ENCODE measurements around the gene VEZT.

The VEZT gene

DNA sequence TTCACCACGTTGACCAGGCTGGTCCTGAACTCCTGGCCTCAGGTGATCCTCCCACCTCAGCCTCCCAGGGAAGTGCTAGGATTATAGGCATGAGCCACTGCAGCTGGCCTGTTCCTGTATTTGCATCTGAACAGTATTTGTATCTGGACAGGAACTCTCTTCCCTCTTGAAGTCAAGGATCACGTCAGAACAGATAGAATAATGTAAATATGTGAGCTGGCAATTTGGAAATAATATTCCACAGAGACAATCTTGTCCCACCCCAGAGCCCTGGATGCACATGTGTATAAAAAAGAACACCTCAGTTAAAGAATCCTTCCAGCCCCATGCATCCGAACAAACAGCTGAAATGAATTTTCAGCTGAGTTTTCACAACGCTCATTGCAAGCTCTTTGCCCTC is 118.3 kb downstream of the VEZT start:
- H3K27ac Mint-ChIP-seq = peak overlapping the region; percentile 83 to 92 (median 91)
- peaks cover 36% of the 10 kb centered on the region for H3K4me1 Mint-ChIP-seq
- peak overlapping the region; percentile 8 to 55 (median 45) for H3K4me3 Mint-ChIP-seq
- H3K36me3 Mint-ChIP-seq (ENCODE audit: low read depth) = no peaks in the 10 kb centered on the region
- H3K9me3 Mint-ChIP-seq = no peaks in the 10 kb centered on the region
- no peaks in the 10 kb centered on the region for H3K27me3 Mint-ChIP-seq (ENCODE audit: low read depth)
- TF ChIP-seq, protein P1, sequence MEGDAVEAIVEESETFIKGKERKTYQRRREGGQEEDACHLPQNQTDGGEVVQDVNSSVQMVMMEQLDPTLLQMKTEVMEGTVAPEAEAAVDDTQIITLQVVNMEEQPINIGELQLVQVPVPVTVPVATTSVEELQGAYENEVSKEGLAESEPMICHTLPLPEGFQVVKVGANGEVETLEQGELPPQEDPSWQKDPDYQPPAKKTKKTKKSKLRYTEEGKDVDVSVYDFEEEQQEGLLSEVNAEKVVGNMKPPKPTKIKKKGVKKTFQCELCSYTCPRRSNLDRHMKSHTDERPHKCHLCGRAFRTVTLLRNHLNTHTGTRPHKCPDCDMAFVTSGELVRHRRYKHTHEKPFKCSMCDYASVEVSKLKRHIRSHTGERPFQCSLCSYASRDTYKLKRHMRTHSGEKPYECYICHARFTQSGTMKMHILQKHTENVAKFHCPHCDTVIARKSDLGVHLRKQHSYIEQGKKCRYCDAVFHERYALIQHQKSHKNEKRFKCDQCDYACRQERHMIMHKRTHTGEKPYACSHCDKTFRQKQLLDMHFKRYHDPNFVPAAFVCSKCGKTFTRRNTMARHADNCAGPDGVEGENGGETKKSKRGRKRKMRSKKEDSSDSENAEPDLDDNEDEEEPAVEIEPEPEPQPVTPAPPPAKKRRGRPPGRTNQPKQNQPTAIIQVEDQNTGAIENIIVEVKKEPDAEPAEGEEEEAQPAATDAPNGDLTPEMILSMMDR (IDR thresholded peaks at IDR 0.05; ENCODE audit: unreplicated experiment in 3 of 3) = no peak

DNA sequence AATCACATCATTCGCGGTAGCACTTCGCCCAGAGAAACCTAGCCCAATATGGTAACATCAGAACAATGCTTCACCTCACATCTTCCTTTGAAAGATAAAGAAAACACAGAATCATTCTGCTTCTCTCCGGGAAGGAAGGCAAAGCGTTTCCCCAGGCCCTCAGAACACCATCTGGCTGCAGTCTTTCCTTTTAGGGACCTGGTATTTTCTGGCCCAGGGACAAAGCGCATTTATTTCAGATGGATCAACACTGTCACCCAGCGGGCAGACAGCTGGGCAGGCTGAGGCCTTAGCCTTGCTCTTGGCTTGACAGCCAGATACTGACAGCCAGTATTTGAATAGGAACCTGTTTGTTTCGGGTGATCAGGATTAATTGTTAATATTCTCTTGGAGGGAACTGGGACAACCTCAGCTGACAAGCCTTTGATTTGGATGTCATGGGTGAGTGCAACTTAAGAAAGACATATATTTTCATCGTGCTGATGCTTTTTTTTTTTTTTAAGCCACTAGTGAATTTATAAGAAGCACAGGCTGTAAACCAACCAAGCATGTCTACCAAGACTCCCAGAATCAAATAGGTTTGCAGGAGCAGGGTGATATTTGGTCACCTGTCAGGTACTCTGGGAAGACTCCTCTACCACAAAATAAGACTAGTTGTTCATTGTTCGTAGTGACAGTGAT is 118.9 kb downstream of the VEZT start:
- Mint-ChIP-seq H3K36me3 (ENCODE audit: low read depth) (no peaks in the 10 kb centered on the region), H3K4me1 (peaks cover 40% of the 10 kb centered on the region), H3K27ac (peak overlapping the region; percentile 83 to 92 (median 91)), H3K9me3 (no peaks in the 10 kb centered on the region), H3K27me3 (ENCODE audit: low read depth) (no peaks in the 10 kb centered on the region), H3K4me3 (peak overlapping the region; percentile 8 to 63 (median 45))
- TF ChIP-seq, protein P1 (IDR thresholded peaks at IDR 0.05; ENCODE audit: unreplicated experiment in 3 of 3) = peak; percentile 84 to 88 (median 87)

DNA sequence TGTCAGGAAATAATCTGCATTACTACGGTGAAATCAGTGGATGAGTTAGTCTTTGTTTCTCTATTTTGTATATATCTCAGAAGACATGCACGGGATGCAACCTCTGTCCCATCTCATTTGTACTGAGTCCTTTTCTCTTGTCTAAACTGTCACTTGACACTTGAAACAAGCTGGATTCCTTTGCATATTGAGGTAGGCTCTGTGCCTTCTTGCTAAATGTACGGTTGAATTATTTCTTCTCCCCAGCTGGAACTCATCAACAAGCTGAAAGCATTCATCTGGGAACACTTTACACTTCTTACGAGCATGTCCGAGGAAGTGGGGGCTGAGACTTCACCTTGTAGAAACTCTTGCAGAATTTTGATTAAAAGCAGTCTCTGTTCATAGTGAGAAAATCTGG is 119.5 kb downstream of the VEZT start:
- Mint-ChIP-seq H3K27ac (peak overlapping the region; percentile 83 to 92 (median 91)), H3K36me3 (ENCODE audit: low read depth) (no peaks in the 10 kb centered on the region), H3K9me3 (no peaks in the 10 kb centered on the region), H3K4me3 (peak overlapping the region in 2 of 3 experiments; percentile 1 to 63), H3K4me1 (peaks cover 44% of the 10 kb centered on the region), H3K27me3 (ENCODE audit: low read depth) (no peaks in the 10 kb centered on the region)
- TF ChIP-seq, protein P1 (IDR thresholded peaks at IDR 0.05; ENCODE audit: unreplicated experiment in 3 of 3) = no peak

DNA sequence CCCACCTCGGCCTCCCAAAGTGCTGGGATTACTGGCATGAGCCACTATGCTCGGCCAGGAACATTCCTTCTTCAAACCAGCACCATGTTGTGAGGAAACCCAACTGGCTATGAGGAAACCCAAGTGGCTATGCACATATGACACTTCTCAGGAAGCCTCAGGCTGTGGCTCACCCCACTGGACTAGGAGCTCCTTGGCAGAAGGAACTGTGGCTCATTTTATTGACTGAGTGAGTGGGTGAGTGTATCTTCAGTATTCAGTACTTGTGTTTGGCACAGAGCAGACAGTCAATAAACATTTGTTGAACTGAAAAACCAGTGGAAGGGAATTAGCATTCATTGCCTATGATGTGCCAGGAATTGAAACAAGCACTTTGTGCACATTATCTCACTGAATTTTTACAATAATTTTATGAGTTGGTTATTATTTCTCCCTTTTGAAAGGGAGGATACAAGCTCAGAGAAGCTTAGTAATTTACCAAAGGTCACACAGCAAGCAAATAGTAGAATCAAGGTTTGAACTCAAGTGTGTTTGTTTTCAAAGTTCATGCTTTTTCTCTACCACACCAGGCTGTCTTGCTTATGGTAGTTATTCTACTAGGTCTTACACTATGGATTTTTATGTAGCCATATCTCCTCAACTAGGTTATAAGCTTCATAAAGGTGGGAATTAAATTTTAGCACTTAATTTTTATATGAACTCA is 121.6 kb downstream of the VEZT start:
- H3K27ac Mint-ChIP-seq = no peak overlapping the region
- TF ChIP-seq, protein P1 (IDR thresholded peaks at IDR 0.05; ENCODE audit: unreplicated experiment in 3 of 3) = no peak

DNA sequence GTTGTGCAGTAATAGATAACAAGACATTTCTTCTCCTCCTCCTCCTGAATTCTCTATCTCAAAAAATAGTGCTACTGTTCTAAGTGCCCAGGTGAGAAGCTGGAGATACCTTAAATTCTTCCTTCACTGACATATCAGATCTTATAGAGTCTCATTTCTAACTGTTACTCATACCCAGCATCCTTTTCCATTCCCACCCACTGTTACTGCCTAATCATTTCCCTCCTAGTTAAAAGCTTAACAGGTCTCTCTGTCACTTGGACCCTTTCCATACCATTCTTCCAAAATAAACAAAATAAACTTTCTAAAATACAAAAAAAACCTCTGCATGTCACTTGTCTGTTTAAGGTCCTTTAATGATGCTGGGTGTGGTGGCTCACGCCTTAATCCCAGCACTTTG is 124.4 kb downstream of the VEZT start:
- no peak overlapping the region for H3K4me3 Mint-ChIP-seq
- peaks cover 35% of the 10 kb centered on the region for H3K4me1 Mint-ChIP-seq
- no peaks in the 10 kb centered on the region for H3K9me3 Mint-ChIP-seq
- H3K27ac Mint-ChIP-seq = peak overlapping the region in 1 of 3 experiments; percentile 6
- H3K36me3 Mint-ChIP-seq (ENCODE audit: low read depth) = no peaks in the 10 kb centered on the region
- H3K27me3 Mint-ChIP-seq (ENCODE audit: low read depth) = no peaks in the 10 kb centered on the region
- TF ChIP-seq, protein P1 (IDR thresholded peaks at IDR 0.05; ENCODE audit: unreplicated experiment in 3 of 3) = no peak

More for the DNA sequence above, 121.6 kb downstream of the VEZT start:
- Mint-ChIP-seq H3K9me3 (no peaks in the 10 kb centered on the region), H3K27me3 (ENCODE audit: low read depth) (no peaks in the 10 kb centered on the region), H3K4me3 (no peak overlapping the region), H3K36me3 (ENCODE audit: low read depth) (no peaks in the 10 kb centered on the region), H3K4me1 (peaks cover 54% of the 10 kb centered on the region)
